GM10248 (cell line): ENCODE results near the gene MMP24OS.

Experiments used
- CTCF ChIA-PET: fragments of 300-600 bp; sonication (Branson Sonifier 250); formaldehyde crosslinking; extraction: SDS; loops from one replicate; lab custom pipeline; 2021; ENCODE audit warnings: antibody characterized with exemption; lab: Yijun Ruan, JAX
- POLR2A ChIA-PET: fragments of 350-650 bp; sonication (Branson Sonifier 250); formaldehyde crosslinking; extraction: SDS; loops from one replicate; lab custom pipeline; 2020; ENCODE audit warnings: antibody characterized with exemption; lab: Yijun Ruan, JAX
- DNase-seq: peaks from one replicate; pipeline ENCODE4 v3.0.0; 2012; ENCODE audit errors: extremely low spot score
- CTCF ChIP-seq: IDR thresholded peaks from 2 replicates; pipeline ENCODE4 v1.5.1; 2012; ENCODE audit warnings: mild to moderate bottlenecking, low read depth; ENCODE audit errors: extremely low read depth, missing control alignments, control extremely low read depth

Gene MMP24OS

GRCh38 chr20:35248641-35249475 is 29.1 kb downstream of the MMP24OS start:
- ChIA-PET CTCF (no interaction called here), POLR2A (no interaction called here)
- TF ChIP-seq CTCF: no peak
- DNase-seq: no peak

GRCh38 chr20:35246723-35247122 is 31.2 kb downstream of the MMP24OS start:
- CTCF ChIA-PET: no interaction called here
- TF ChIP-seq CTCF: no peak
- no peak for DNase-seq
- POLR2A ChIA-PET: no interaction called here

GRCh38 chr20:35243986-35244385 is 33.9 kb downstream of the MMP24OS start:
- ChIA-PET POLR2A (no interaction called here), CTCF (no interaction called here)
- TF ChIP-seq CTCF: no peak
- DNase-seq: no peak

- ChIA-PET POLR2A (no interaction called here), CTCF (no interaction called here)
- DNase-seq: no peak
- TF ChIP-seq CTCF: no peak
Measured at GRCh38 chr20:35243317-35243716, 34.6 kb downstream of the MMP24OS start.

GRCh38 chr20:35240811-35241293 is 37.1 kb downstream of the MMP24OS start:
- DNase-seq: no peak
- no peak for TF ChIP-seq CTCF
- ChIA-PET CTCF (interaction anchor here (1.3 to 2.2 kb wide), 2 partner anchors 24 to 28 kb away, joined by 3 to 5 read pairs; no protein-coding TSS in a partner anchor), POLR2A (no interaction called here)

- ChIA-PET CTCF (no interaction called here), POLR2A (no interaction called here)
- DNase-seq: no peak
- TF ChIP-seq CTCF: no peak
Measured at GRCh38 chr20:35240083-35240810, 37.7 kb downstream of the MMP24OS start.
